Mucosa of stomach (tissue), 1 donor: ENCODE results near the gene RIPK3.
A peak's percentile ranks its signal among the peaks of the same experiment; 100 is the strongest.
"Not testable (repeated sequence)": the region's sequence is repeated elsewhere in the genome, so short reads cannot be mapped to it uniquely, and the experiment has no call there.

Source experiments
- H3K27me3 ChIP-seq: one replicate; pipeline ENCODE4 v1.7.0; 2013; ENCODE audit warnings: mild to moderate bottlenecking, low read length; ENCODE audit not compliant: control insufficient read depth, insufficient read depth
- H3K36me3 ChIP-seq: one replicate; pipeline ENCODE4 v1.7.0; 2013; ENCODE audit warnings: low read length; ENCODE audit not compliant: control insufficient read depth, insufficient read depth
- H3K4me1 ChIP-seq: one replicate; pipeline ENCODE4 v1.7.0; 2013; ENCODE audit warnings: mild to moderate bottlenecking, low read length; ENCODE audit not compliant: control insufficient read depth, insufficient read depth
- H3K4me3 ChIP-seq: one replicate; pipeline ENCODE4 v1.7.0; 2013; ENCODE audit warnings: low read length
- H3K9ac ChIP-seq: one replicate; pipeline ENCODE4 v1.7.0; 2013; ENCODE audit warnings: mild to moderate bottlenecking, low read length, moderate library complexity
- H3K9me3 ChIP-seq: one replicate; pipeline ENCODE4 v1.7.0; 2013; ENCODE audit warnings: mild to moderate bottlenecking, low read length, moderate library complexity; ENCODE audit not compliant: control insufficient read depth
- donor health status: Pancreatic carcinoma.

Gene RIPK3

GRCh38 chr14:24337144-24337823, 2.5 kb downstream of the RIPK3 start:
- peaks cover 54% of the 10 kb centered on the region for H3K4me1 ChIP-seq
- peaks cover 19% of the 10 kb centered on the region for H3K27me3 ChIP-seq
- no peak overlapping the region for H3K9ac ChIP-seq
- H3K4me3 ChIP-seq, result no peak overlapping the region
- H3K9me3 ChIP-seq, result no peaks in the 10 kb centered on the region
- peaks cover 5% of the 10 kb centered on the region for H3K36me3 ChIP-seq

GRCh38 chr14:24335461-24336171, 4.2 kb downstream of the RIPK3 start:
- H3K27me3 ChIP-seq, result peaks cover 19% of the 10 kb centered on the region
- no peak overlapping the region for H3K9ac ChIP-seq
- no peaks in the 10 kb centered on the region for H3K9me3 ChIP-seq
- H3K4me1 ChIP-seq, result peaks cover 55% of the 10 kb centered on the region
- H3K36me3 ChIP-seq, result peaks cover 5% of the 10 kb centered on the region
- no peak overlapping the region for H3K4me3 ChIP-seq

GRCh38 chr14:24334431-24335291, 5.1 kb downstream of the RIPK3 start, which contains the start of gene ADCY4:
ADCY4 (minus strand) TSS chr14:24335071; CDS start chr14:24334652, 419 bp downstream.
- Histone ChIP-seq H3K4me1 (peaks cover 50% of the 10 kb centered on the region), H3K4me3 (peak within 1 kb of the TSS; percentile 22), H3K36me3 (peaks cover 5% of the 10 kb centered on the region), H3K27me3 (peaks cover 19% of the 10 kb centered on the region), H3K9ac (peak within 1 kb of the TSS; percentile 60), H3K9me3 (no peaks in the 10 kb centered on the region)

GRCh38 chr14:24332268-24332993, 7.4 kb downstream of the RIPK3 start:
- H3K4me1 ChIP-seq, result peaks cover 34% of the 10 kb centered on the region
- H3K9ac ChIP-seq, result no peak overlapping the region
- H3K4me3 ChIP-seq, result no peak overlapping the region
- no peaks in the 10 kb centered on the region for H3K9me3 ChIP-seq
- no peaks in the 10 kb centered on the region for H3K36me3 ChIP-seq
- H3K27me3 ChIP-seq, result peaks cover 24% of the 10 kb centered on the region

- Histone ChIP-seq H3K4me3 (no peak overlapping the region), H3K4me1 (peaks cover 30% of the 10 kb centered on the region), H3K9me3 (no peaks in the 10 kb centered on the region), H3K27me3 (peaks cover 24% of the 10 kb centered on the region), H3K36me3 (no peaks in the 10 kb centered on the region), H3K9ac (no peak overlapping the region)
These were observed 8.0 kb downstream of the RIPK3 start for GRCh38 chr14:24331731-24332267.

GRCh38 chr14:24330973-24331674, 8.7 kb downstream of the RIPK3 start:
- Histone ChIP-seq H3K9ac (no peak overlapping the region), H3K4me3 (no peak overlapping the region), H3K27me3 (peaks cover 26% of the 10 kb centered on the region), H3K4me1 (peaks cover 30% of the 10 kb centered on the region), H3K36me3 (no peaks in the 10 kb centered on the region), H3K9me3 (no peaks in the 10 kb centered on the region)

GRCh38 chr14:24329736-24330135, 10.1 kb downstream of the RIPK3 start:
- no peaks in the 10 kb centered on the region for H3K36me3 ChIP-seq
- peak overlapping the region; percentile 15 for H3K9ac ChIP-seq
- H3K9me3 ChIP-seq, result no peaks in the 10 kb centered on the region
- peaks cover 24% of the 10 kb centered on the region for H3K27me3 ChIP-seq
- H3K4me1 ChIP-seq, result peaks cover 26% of the 10 kb centered on the region
- H3K4me3 ChIP-seq, result no peak overlapping the region

GRCh38 chr14:24329073-24329663, 10.6 kb downstream of the RIPK3 start:
- Histone ChIP-seq H3K9ac (peak overlapping the region; percentile 15), H3K27me3 (peaks cover 19% of the 10 kb centered on the region), H3K4me3 (no peak overlapping the region), H3K4me1 (peaks cover 20% of the 10 kb centered on the region), H3K36me3 (no peaks in the 10 kb centered on the region), H3K9me3 (no peaks in the 10 kb centered on the region)

- H3K4me1 ChIP-seq, H3K9me3 ChIP-seq, H3K27me3 ChIP-seq, H3K4me3 ChIP-seq, H3K36me3 ChIP-seq, H3K9ac ChIP-seq: not testable (repeated sequence)
These were observed 11.9 kb downstream of the RIPK3 start for GRCh38 chr14:24327914-24328313.

- H3K9me3 ChIP-seq, result no peaks in the 10 kb centered on the region
- H3K27me3 ChIP-seq, result peaks cover 10% of the 10 kb centered on the region
- no peaks in the 10 kb centered on the region for H3K36me3 ChIP-seq
- H3K4me3 ChIP-seq, result no peak overlapping the region
- no peak overlapping the region for H3K9ac ChIP-seq
- peaks cover 1% of the 10 kb centered on the region for H3K4me1 ChIP-seq
These were observed 12.5 kb downstream of the RIPK3 start for GRCh38 chr14:24327303-24327702.
